ENCODE data around the gene KLHL29. TPM values are rescaled to one million over a fixed set of nuclear protein-coding genes. Genes with fewer than 3 reads are reported as not detected.

The KLHL29 gene
- total RNA-seq, 1 experiment from 2014 or later = 16.7 TPM

DNA sequence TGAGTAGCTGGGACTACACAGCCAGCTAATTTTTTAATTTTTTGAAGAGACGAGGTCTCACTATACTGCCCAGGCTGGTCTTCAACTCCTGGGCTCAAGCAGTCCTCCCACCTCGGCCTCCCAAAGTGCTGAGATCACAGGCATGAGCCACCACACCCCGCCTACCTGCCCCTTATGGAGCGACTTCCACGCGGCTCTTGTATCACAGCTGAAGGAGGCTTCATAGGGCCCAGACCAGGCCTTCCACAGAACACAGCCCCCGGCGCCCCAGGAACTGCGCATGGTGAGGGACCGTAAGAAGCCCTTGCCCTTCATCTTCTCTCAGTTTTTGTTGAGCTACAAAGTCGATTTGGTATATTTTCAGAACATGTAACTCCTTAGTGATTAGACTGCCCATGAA, 220.3 kb downstream of the KLHL29 start:
- BruUV-seq (replicated peaks) = no TSS peak
- RAD21 ChIA-PET (ENCODE audit: low non-redundant PET in 1 of 2, low total read pairs in 2 of 2, uncharacterized antibody in 2 of 2, unreplicated experiment in 2 of 2) = no interaction called here
- H3K9me3 ChIP-seq (ENCODE audit: control insufficient read depth in 1 of 2, insufficient read depth in 1 of 2, low read depth in 1 of 2, low read length in 2 of 2) = peaks cover 0 to 3% of the 10 kb centered on the region in 2 experiments; a peak in 2 of 4 replicates
- CTCF ChIA-PET = no interaction called here
- POLR2A ChIA-PET = no interaction called here
- intact Hi-C loops (cut with micrococcal nuclease) = no loop called here
- no peaks in the 10 kb centered on the region for H4K20me1 ChIP-seq (ENCODE audit: insufficient read depth)
- no peaks in the 10 kb centered on the region for H3K36me3 ChIP-seq (ENCODE audit: control insufficient read depth in 1 of 2, insufficient read depth in 2 of 2, low read length in 2 of 2)
- H2AFZ ChIP-seq (ENCODE audit: low read depth, low read length, poor library complexity, severe bottlenecking) = no peak overlapping the region
- DNase-seq (ENCODE audit: low read depth, low spot score) = no peak
- ATAC-seq = no peak
- no peak overlapping the region for H3K4me3 ChIP-seq (replicated peaks in 1 of 2; ENCODE audit: low read depth in 1 of 2, low read length in 2 of 2)
- H3K79me2 ChIP-seq (ENCODE audit: insufficient read depth, low read length) = no peaks in the 10 kb centered on the region
- TF ChIP-seq REST (IDR thresholded peaks at IDR 0.05; ENCODE audit: low read depth) (no peak), POLR2AphosphoS5 (IDR thresholded peaks at IDR 0.05; ENCODE audit: low read depth, low read length) (no peak), MAX (IDR thresholded peaks at IDR 0.05) (no peak), EZH2phosphoT487 (IDR thresholded peaks at IDR 0.05; ENCODE audit: borderline replicate concordance) (no peak), YY1 (IDR thresholded peaks at IDR 0.05; ENCODE audit: extremely low read depth, insufficient replicate concordance, low read depth, low read length) (no peak), ZFX (IDR thresholded peaks at IDR 0.05) (no peak)
- H3K9ac ChIP-seq (ENCODE audit: low read length) = no peak overlapping the region
- H3K4me1 ChIP-seq (ENCODE audit: control insufficient read depth in 1 of 2, insufficient read depth in 2 of 2, low read length in 2 of 2) = 0 out of 4 replicates have a peak, but pooled peaks cover 0 to 3% of the 10 kb centered on the region in 2 experiments
- no peaks in the 10 kb centered on the region for H3K27me3 ChIP-seq (ENCODE audit: insufficient read depth, low read length)
- H3K4me2 ChIP-seq (ENCODE audit: low read length) = no peak overlapping the region
- no peaks in the 10 kb centered on the region for H3K9me2 ChIP-seq (ENCODE audit: insufficient read depth)
- H3K27ac ChIP-seq (ENCODE audit: low read depth, low read length) = no peak overlapping the region
